ENCODE measurements around the gene BIRC2.

BIRC2 gene

GRCh38 chr11:102378818-102379217 lies 31.8 kb downstream of the BIRC2 start:
- DNase-seq: no peak
- ATAC-seq: peak; percentile 59
- no peak overlapping the region for H3K27ac Mint-ChIP-seq
- no peaks in the 10 kb centered on the region for H3K27me3 Mint-ChIP-seq
- H3K9me3 Mint-ChIP-seq: no peaks in the 10 kb centered on the region
- no peak overlapping the region for H3K4me3 Mint-ChIP-seq
- peaks cover 24% of the 10 kb centered on the region for H3K4me1 Mint-ChIP-seq

- no peaks in the 10 kb centered on the region for H3K9me3 Mint-ChIP-seq
- H3K4me3 Mint-ChIP-seq: no peak overlapping the region
- DNase-seq (no peak), ATAC-seq (no peak)
- H3K27ac Mint-ChIP-seq: no peak overlapping the region
- peaks cover 40% of the 10 kb centered on the region for H3K4me1 Mint-ChIP-seq
- no peaks in the 10 kb centered on the region for H3K27me3 Mint-ChIP-seq
Observed at GRCh38 chr11:102382384-102382783, 35.4 kb downstream of the BIRC2 start.

- no peak overlapping the region for H3K27ac Mint-ChIP-seq
Observed at GRCh38 chr11:102383839-102384238, 36.8 kb downstream of the BIRC2 start.

GRCh38 chr11:102384419-102385079 lies 37.5 kb downstream of the BIRC2 start:
- no peak overlapping the region for H3K4me3 Mint-ChIP-seq
- H3K27ac Mint-ChIP-seq: no peak overlapping the region
- peaks cover 37% of the 10 kb centered on the region for H3K4me1 Mint-ChIP-seq
- H3K9me3 Mint-ChIP-seq: peaks cover 5 to 16% of the 10 kb centered on the region in 2 donors
- no peaks in the 10 kb centered on the region for H3K27me3 Mint-ChIP-seq
- DNase-seq (no peak), ATAC-seq (no peak)

More at GRCh38 chr11:102383839-102384238, 36.8 kb downstream of the BIRC2 start:
- Mint-ChIP-seq H3K27me3 (no peaks in the 10 kb centered on the region), H3K4me3 (no peak overlapping the region), H3K9me3 (peaks cover 5 to 9% of the 10 kb centered on the region in 2 donors), H3K4me1 (peaks cover 34% of the 10 kb centered on the region)
- ATAC-seq: no peak
- no peak for DNase-seq

- no peak for DNase-seq
- no peak overlapping the region for H3K4me3 Mint-ChIP-seq
- no peaks in the 10 kb centered on the region for H3K27me3 Mint-ChIP-seq
- H3K27ac Mint-ChIP-seq: peak overlapping the region in 1 of 2 donors; percentile 49
- ATAC-seq: no peak
- H3K4me1 Mint-ChIP-seq: peaks cover 42% of the 10 kb centered on the region
- peaks cover 5 to 17% of the 10 kb centered on the region in 2 donors for H3K9me3 Mint-ChIP-seq
Observed at GRCh38 chr11:102385085-102386007, 38.3 kb downstream of the BIRC2 start.

GRCh38 chr11:102386136-102386734 lies 39.2 kb downstream of the BIRC2 start:
- Mint-ChIP-seq H3K4me1 (peaks cover 51% of the 10 kb centered on the region), H3K4me3 (no peak overlapping the region), H3K27ac (no peak overlapping the region), H3K27me3 (no peaks in the 10 kb centered on the region), H3K9me3 (peaks cover 5 to 17% of the 10 kb centered on the region in 2 donors)
- ATAC-seq: peak; percentile 68
- no peak for DNase-seq

GRCh38 chr11:102387043-102387781 lies 40.2 kb downstream of the BIRC2 start:
- H3K27ac Mint-ChIP-seq: peak overlapping the region in 1 of 2 donors; percentile 28
- peaks cover 55% of the 10 kb centered on the region for H3K4me1 Mint-ChIP-seq
- H3K9me3 Mint-ChIP-seq: peaks cover 5 to 17% of the 10 kb centered on the region in 2 donors
- DNase-seq (no peak), ATAC-seq (no peak)
- no peaks in the 10 kb centered on the region for H3K27me3 Mint-ChIP-seq
- no peak overlapping the region for H3K4me3 Mint-ChIP-seq

GRCh38 chr11:102389253-102389652 lies 42.2 kb downstream of the BIRC2 start:
- no peak for ATAC-seq
- H3K4me1 Mint-ChIP-seq: peaks cover 73% of the 10 kb centered on the region
- peaks cover 5 to 17% of the 10 kb centered on the region in 2 donors for H3K9me3 Mint-ChIP-seq
- no peak overlapping the region for H3K27ac Mint-ChIP-seq
- no peaks in the 10 kb centered on the region for H3K27me3 Mint-ChIP-seq
- H3K4me3 Mint-ChIP-seq: no peak overlapping the region
- DNase-seq: no peak

- Mint-ChIP-seq H3K4me1 (peaks cover 66% of the 10 kb centered on the region), H3K4me3 (no peak overlapping the region), H3K27me3 (no peaks in the 10 kb centered on the region), H3K9me3 (peaks cover 5 to 17% of the 10 kb centered on the region in 2 donors), H3K27ac (peak overlapping the region in 1 of 2 donors; percentile 15)
- DNase-seq (peak; percentile 53 to 56), ATAC-seq (peak; percentile 62)
Observed at GRCh38 chr11:102390667-102391465, 43.9 kb downstream of the BIRC2 start.

- Mint-ChIP-seq H3K27ac (peak overlapping the region in 1 of 2 donors; percentile 88), H3K4me1 (peaks cover 66% of the 10 kb centered on the region), H3K4me3 (no peak overlapping the region), H3K27me3 (no peaks in the 10 kb centered on the region), H3K9me3 (peaks cover 5 to 17% of the 10 kb centered on the region in 2 donors)
- DNase-seq (no peak), ATAC-seq (peak; percentile 13)
Observed at GRCh38 chr11:102391549-102392237, 44.7 kb downstream of the BIRC2 start.

- no peak overlapping the region for H3K4me3 Mint-ChIP-seq
- no peaks in the 10 kb centered on the region for H3K27me3 Mint-ChIP-seq
- peak; percentile 38 for ATAC-seq
- DNase-seq: no peak
- H3K9me3 Mint-ChIP-seq: peaks cover 2 to 13% of the 10 kb centered on the region in 2 donors
- H3K4me1 Mint-ChIP-seq: peaks cover 75% of the 10 kb centered on the region
- peak overlapping the region in 1 of 2 donors; percentile 95 for H3K27ac Mint-ChIP-seq
Observed at GRCh38 chr11:102393272-102393730, 46.3 kb downstream of the BIRC2 start.

GRCh38 chr11:102395720-102396393 lies 48.8 kb downstream of the BIRC2 start:
- H3K4me1 Mint-ChIP-seq: peaks cover 78% of the 10 kb centered on the region
- ATAC-seq (no peak), DNase-seq (no peak)
- H3K27ac Mint-ChIP-seq: peak overlapping the region; percentile 40 to 59
- no peak overlapping the region for H3K4me3 Mint-ChIP-seq
- no peaks in the 10 kb centered on the region for H3K27me3 Mint-ChIP-seq
- H3K9me3 Mint-ChIP-seq: no peaks in the 10 kb centered on the region

- peaks cover 73% of the 10 kb centered on the region for H3K4me1 Mint-ChIP-seq
- H3K4me3 Mint-ChIP-seq: peak overlapping the region in 1 of 2 donors; percentile 26
- peak; percentile 72 for ATAC-seq
- no peak for DNase-seq
- no peaks in the 10 kb centered on the region for H3K27me3 Mint-ChIP-seq
- H3K27ac Mint-ChIP-seq: peak overlapping the region in 1 of 2 donors; percentile 80
- H3K9me3 Mint-ChIP-seq: no peaks in the 10 kb centered on the region
Observed at GRCh38 chr11:102396708-102397563, 49.9 kb downstream of the BIRC2 start.
